H1 (cell line): Measurements from ENCODE around the gene GALNT17. TPM values are rescaled to one million over a fixed set of nuclear protein-coding genes. Genes with fewer than 3 reads are reported as not detected.

ENCODE experiments used
- CTCF ChIA-PET: fragments of 300-600 bp; sonication (Branson Sonifier 250); formaldehyde crosslinking; loops from one replicate; lab custom pipeline; 2021; ENCODE audit not compliant: partially characterized antibody; lab: Charles Lee
- POLR2A ChIA-PET: fragments of 300-600 bp; sonication (Branson Sonifier 250); formaldehyde crosslinking; loops from one replicate; lab custom pipeline; 2021; ENCODE audit warnings: inconsistent platforms; ENCODE audit not compliant: partially characterized antibody; lab: Charles Lee
- DNase-seq, 2 experiments: peaks; one replicate each; pipeline versions ENCODE4 v3.0.0 to v3.0.0-alpha.2; 2010 to 2022; ENCODE audit warnings: low spot score in 2 of 2, low read depth in 1 of 2, mixed read lengths in 1 of 2
- FAIRE-seq: peaks from 2 replicates; lab custom pipeline; 2011; peaks lifted over from hg19 to GRCh38; lab: Jason Lieb, UNC
- H2AFZ ChIP-seq: 2 replicates; pipeline ENCODE4 v1.8.1; 2012; ENCODE audit warnings: low read length, inconsistent platforms
- H2AK5ac ChIP-seq: 2 replicates; pipeline ENCODE4 v1.6.1; 2013; ENCODE audit warnings: low read depth, low read length
- H2BK120ac ChIP-seq: replicated peaks from 2 replicates; pipeline ENCODE3; 2013; ENCODE audit warnings: low read depth, low read length, inconsistent platforms
- H2BK12ac ChIP-seq: 2 replicates; pipeline ENCODE4 v1.6.1; 2013; ENCODE audit warnings: low read depth, low read length
- H2BK15ac ChIP-seq: 2 replicates; pipeline ENCODE4 v1.6.1; 2013; ENCODE audit warnings: low read length
- H2BK20ac ChIP-seq: 2 replicates; pipeline ENCODE4 v1.6.1; 2013; ENCODE audit warnings: low read length
- H2BK5ac ChIP-seq: 2 replicates; pipeline ENCODE4 v1.6.1; 2013; ENCODE audit warnings: low read depth, low read length
- H3K14ac ChIP-seq: 2 replicates; pipeline ENCODE4 v1.6.1; 2013; ENCODE audit warnings: inconsistent platforms; ENCODE audit not compliant: insufficient read length
- H3K18ac ChIP-seq: 2 replicates; pipeline ENCODE4 v1.6.1; 2013; ENCODE audit warnings: low read length; ENCODE audit errors: extremely low read depth
- H3K23ac ChIP-seq: 2 replicates; pipeline ENCODE4 v1.6.1; 2013; ENCODE audit warnings: inconsistent platforms; ENCODE audit not compliant: insufficient read length
- H3K23me2 ChIP-seq: 2 replicates; pipeline ENCODE4 v1.6.1; 2013; ENCODE audit warnings: low read depth, low read length
- H3K27ac ChIP-seq: 2 replicates; pipeline ENCODE4 v1.6.1; 2011; ENCODE audit warnings: low read depth, low read length, inconsistent platforms
- H3K27me3 ChIP-seq, 4 experiments: replicated peaks in 1 of 4; 1 replicate in 1 of 4; 2 replicates in 3 of 4; pipeline versions ENCODE4 v1.6.1 to v1.8.1; 2011 to 2013; ENCODE audit warnings: low read length in 3 of 4, mild to moderate bottlenecking in 3 of 4, inconsistent platforms in 2 of 4, mixed read lengths in 2 of 4, moderate library complexity in 1 of 4; ENCODE audit not compliant: control insufficient read depth in 3 of 4, insufficient read depth in 3 of 4; ENCODE audit errors: extremely low read depth in 1 of 4
- H3K36me3 ChIP-seq, 4 experiments: 2 replicates each; pipeline versions ENCODE4 v1.6.1 to v1.8.1; 2011 to 2013; ENCODE audit warnings: mild to moderate bottlenecking in 4 of 4, low read length in 3 of 4, moderate library complexity in 2 of 4, control low read depth in 1 of 4, inconsistent platforms in 1 of 4; ENCODE audit not compliant: insufficient read depth in 4 of 4, control insufficient read depth in 2 of 4
- H3K4ac ChIP-seq: replicated peaks from 2 replicates; pipeline ENCODE3; 2013; ENCODE audit warnings: low read length, low read depth, mixed read lengths, inconsistent platforms; ENCODE audit not compliant: insufficient read length
- H3K4me1 ChIP-seq, 4 experiments: replicated peaks in 1 of 4; 1 replicate in 1 of 4; 2 replicates in 3 of 4; pipeline versions ENCODE4 v1.6.1 to v1.8.1; 2011 to 2013; ENCODE audit warnings: low read length in 3 of 4, inconsistent platforms in 2 of 4, mixed read lengths in 1 of 4; ENCODE audit not compliant: insufficient read depth in 4 of 4, control insufficient read depth in 3 of 4
- H3K4me2 ChIP-seq, 2 experiments: 2 replicates each; pipeline versions ENCODE4 v1.6.1 to v1.8.1; 2011 to 2013; ENCODE audit warnings: low read depth in 2 of 2, low read length in 2 of 2, control low read depth in 1 of 2, inconsistent platforms in 1 of 2, mild to moderate bottlenecking in 1 of 2; ENCODE audit not compliant: insufficient read depth in 1 of 2
- H3K4me3 ChIP-seq, 4 experiments: fragments of 200-600, 300-600 bp in 1 of 4; sonication (generic), shearing (Covaris generic), sonication (Bioruptor Twin) in 1 of 4; 2 replicates each; pipeline versions ENCODE4 v1.5.1 to v1.8.1; 2011 to 2016; ENCODE audit warnings: low read length in 4 of 4, low read depth in 3 of 4, control low read depth in 2 of 4, inconsistent platforms in 2 of 4, mild to moderate bottlenecking in 2 of 4, mixed read lengths in 1 of 4, moderate library complexity in 1 of 4; ENCODE audit not compliant: insufficient read depth in 2 of 4; ENCODE audit errors: extremely low read depth in 1 of 4
- H3K56ac ChIP-seq: replicated peaks from 2 replicates; pipeline ENCODE3; 2013; ENCODE audit warnings: low read depth, mild to moderate bottlenecking, mixed read lengths, low read length, inconsistent platforms; ENCODE audit not compliant: insufficient read length
- H3K79me1 ChIP-seq: 2 replicates; pipeline ENCODE4 v1.6.1; 2013; ENCODE audit warnings: low read depth, low read length, control low read depth
- H3K79me2 ChIP-seq, 2 experiments: 2 replicates each; pipeline versions ENCODE4 v1.6.1 to v1.8.1; 2012 to 2013; ENCODE audit warnings: low read length in 2 of 2, mild to moderate bottlenecking in 2 of 2, inconsistent platforms in 1 of 2; ENCODE audit not compliant: insufficient read depth in 2 of 2, control insufficient read depth in 1 of 2
- H3K9ac ChIP-seq, 4 experiments: replicated peaks in 1 of 4; 1 replicate in 1 of 4; 2 replicates in 3 of 4; pipeline versions ENCODE4 v1.6.1 to v1.8.1; 2011 to 2013; ENCODE audit warnings: low read depth in 3 of 4, low read length in 3 of 4, control low read depth in 2 of 4, mild to moderate bottlenecking in 2 of 4, moderate library complexity in 2 of 4, inconsistent platforms in 1 of 4; ENCODE audit errors: extremely low read depth in 1 of 4
- H3K9me3 ChIP-seq, 2 experiments: 2 replicates each; pipeline versions ENCODE4 v1.6.1 to v1.8.1; 2012 to 2013; ENCODE audit warnings: mild to moderate bottlenecking in 2 of 2, moderate library complexity in 2 of 2, control low read depth in 1 of 2, inconsistent platforms in 1 of 2, low read depth in 1 of 2, low read length in 1 of 2, mixed read lengths in 1 of 2; ENCODE audit not compliant: insufficient read depth in 2 of 2
- H4K20me1 ChIP-seq, 2 experiments: replicated peaks in 1 of 2; 2 replicates each; pipeline versions ENCODE3 to v1.8.1; 2011 to 2013; ENCODE audit warnings: inconsistent platforms in 2 of 2, low read length in 2 of 2, mild to moderate bottlenecking in 1 of 2; ENCODE audit not compliant: insufficient read depth in 2 of 2, control insufficient read depth in 1 of 2
- H4K5ac ChIP-seq: 2 replicates; pipeline ENCODE4 v1.6.1; 2013; ENCODE audit warnings: low read length, low read depth, mixed read lengths, inconsistent platforms; ENCODE audit not compliant: insufficient read length
- H4K8ac ChIP-seq: 2 replicates; pipeline ENCODE4 v1.8.0; 2013; ENCODE audit warnings: mild to moderate bottlenecking, moderate library complexity, low read length, inconsistent platforms; ENCODE audit not compliant: insufficient read depth; ENCODE audit errors: extremely low read depth
- H4K91ac ChIP-seq: replicated peaks from 2 replicates; pipeline ENCODE3; 2013; ENCODE audit warnings: low read length, mixed read lengths, inconsistent platforms; ENCODE audit not compliant: insufficient read length
- ASH2L ChIP-seq: fragments of 200-600, 300-600 bp; sonication (generic); IDR thresholded peaks from one replicate; pipeline ENCODE4 v1.7.1; 2017; ENCODE audit warnings: low read length
- BACH1 ChIP-seq: IDR thresholded peaks from 2 replicates; pipeline ENCODE4 v1.6.1; 2012; ENCODE audit warnings: low read length, improper control_type of control experiment
- BCL11A ChIP-seq, 2 experiments: IDR thresholded peaks; one replicate each; pipeline ENCODE4 v1.6.1; 2011; ENCODE audit warnings: low read depth in 2 of 2, low read length in 2 of 2, mild to moderate bottlenecking in 2 of 2
- CREB1 ChIP-seq: IDR thresholded peaks from 2 replicates; pipeline ENCODE4 v1.6.1; 2012; ENCODE audit warnings: inconsistent platforms
- JUN ChIP-seq: IDR thresholded peaks from 2 replicates; pipeline ENCODE4 v1.6.1; 2011; ENCODE audit warnings: low read depth, mild to moderate bottlenecking, improper control_type of control experiment, low read length
- KDM5A ChIP-seq: fragments of 200-600 bp; IDR thresholded peaks from 2 replicates; pipeline ENCODE4 v1.7.1; 2012; ENCODE audit warnings: mild to moderate bottlenecking, low read length, inconsistent platforms, mixed read lengths
- RAD21 ChIP-seq, 2 experiments: IDR thresholded peaks in 1 of 2; conservative IDR thresholded peaks in 1 of 2; 2 replicates each; pipeline ENCODE4 v1.6.1; 2011; ENCODE audit warnings: low read depth in 2 of 2, low read length in 2 of 2, improper control_type of control experiment in 1 of 2, inconsistent platforms in 1 of 2, mild to moderate bottlenecking in 1 of 2, moderate library complexity in 1 of 2
- SIN3A ChIP-seq, 2 experiments: IDR thresholded peaks in 1 of 2; conservative IDR thresholded peaks in 1 of 2; 2 replicates each; pipeline ENCODE4 v1.6.1; 2011 to 2012; ENCODE audit warnings: low read length in 2 of 2, improper control_type of control experiment in 1 of 2, low read depth in 1 of 2, mild to moderate bottlenecking in 1 of 2
- SRF ChIP-seq: IDR thresholded peaks from 2 replicates; pipeline ENCODE4 v1.6.1; 2011; ENCODE audit warnings: mild to moderate bottlenecking, low read depth, low read length, moderate library complexity
- WGBS, 2 experiments: shearing (Covaris generic) in 1 of 2; methylation state at CpG; one replicate each; pipeline versions ENCODE4 v1.1.6 to v1.1.7; 2013 to 2015; ENCODE audit warnings: low lambda C conversion rate in 2 of 2, mixed read lengths in 2 of 2, inconsistent platforms in 1 of 2, low coverage in 1 of 2, missing lambda C conversion rate in 1 of 2; ENCODE audit not compliant: insufficient replicate concordance in 2 of 2, insufficient coverage in 1 of 2, insufficient read length in 1 of 2; ENCODE audit errors: extremely low coverage in 1 of 2, missing lambda C conversion rate in 1 of 2; 5-methylcytosine and 5-hydroxymethylcytosine counted together
- polyA plus RNA-seq, 7 experiments: library from polyadenylated mRNA; depleted of rRNA in 3 of 7; stranded (reverse) in 5 of 7; unstranded in 2 of 7; fragments of >200 nt in 5 of 7; fragments of 200-250 nt in 2 of 7; gene quantifications; 1 replicate in 5 of 7; 2 replicates in 1 of 7; 4 replicates in 1 of 7; pipeline versions ENCODE4 v1.2.1 to v1.2.3, GENCODE V29; 2011 to 2013; ENCODE audit warnings: missing spikeins in 2 of 7, mixed read lengths in 2 of 7
- total RNA-seq: library from RNA; stranded (reverse); fragmentation: NEBNext Ultra II Directional; extraction: Animal tissue kit (Norgen Biotek cat#: 25700); gene quantifications from 2 replicates; pipeline ENCODE4 v1.2.1, GENCODE V29; 2021

The GALNT17 gene
- total and polyA plus RNA-seq, 2 of the 8 experiments (the other 6 are each of a cell fraction or from before 2014, with no cell fraction given): 37.7 to 47.0 TPM

DNA sequence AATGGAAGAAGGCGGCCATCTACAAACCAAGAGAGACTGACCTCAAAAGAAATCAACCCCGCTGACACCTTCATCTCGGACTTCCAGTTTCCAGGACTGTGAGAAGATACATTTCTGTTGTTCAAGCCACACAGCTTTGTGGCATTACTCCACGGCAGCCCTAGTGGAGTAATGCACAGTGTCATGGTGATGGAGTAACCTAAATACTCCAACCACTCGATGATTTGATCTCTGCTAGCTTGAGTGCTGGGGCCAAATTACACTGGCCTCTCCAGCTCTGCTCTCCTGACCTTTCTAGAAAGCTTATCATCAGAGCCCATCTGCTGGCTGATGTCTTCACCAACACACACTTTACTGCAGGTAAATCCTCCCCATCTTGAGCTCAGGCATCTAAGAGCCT is 52.2 kb downstream of the GALNT17 start:
- Histone ChIP-seq H4K8ac (no peak overlapping the region), H3K36me3 (no peaks in the 10 kb centered on the region; a peak in 1 of 8 replicates), H2AFZ (no peak overlapping the region), H3K79me2 (peaks cover 0 to 84% of the 10 kb centered on the region in 2 experiments; a peak in 3 of 4 replicates), H4K20me1 (peaks cover 0 to 4% of the 10 kb centered on the region in 2 experiments), H2BK20ac (no peak overlapping the region), H2AK5ac (no peak overlapping the region), H3K56ac (no peak overlapping the region), H3K14ac (no peak overlapping the region), H3K4me2 (no peak overlapping the region), H3K27ac (no peak overlapping the region), H3K4me3 (no peak overlapping the region), H3K23ac (no peak overlapping the region), H4K5ac (no peak overlapping the region), H3K23me2 (no peaks in the 10 kb centered on the region), H3K79me1 (peaks cover 17% of the 10 kb centered on the region), H3K9me3 (peaks cover 0 to 10% of the 10 kb centered on the region in 2 experiments; a peak in 1 of 4 replicates), H3K9ac (no peak overlapping the region), H2BK12ac (0 out of 2 replicates have a peak overlapping the region, but pooled peaks have one; percentile 33), H3K4me1 (peaks cover 0 to 3% (median under 1%) of the 10 kb centered on the region in 4 experiments; a peak in 3 of 7 replicates), H3K4ac (no peak overlapping the region), H2BK15ac (no peak overlapping the region), H3K27me3 (no peaks in the 10 kb centered on the region), H4K91ac (no peak overlapping the region), H2BK120ac (no peak overlapping the region), H3K18ac (no peak overlapping the region), H2BK5ac (no peak overlapping the region; the same call in 1 of the 2 replicates)
- POLR2A ChIA-PET: no interaction called here
- DNase-seq (no peak), FAIRE-seq (no peak)
- WGBS, 2 experiments: 94% methylated on average over 5 of the region's 5 CpGs; no CpG with 5 or more reads in 1 of the 2 experiments
- CTCF ChIA-PET: interaction anchor here (0.5 to 0.7 kb wide), 5 partner anchors 33 to 551 kb away, joined by 3 to 5 read pairs (median 3); no protein-coding TSS in a partner anchor
- TF ChIP-seq SIN3A (conservative IDR thresholded peaks at IDR 0.05 in 1 of 2, IDR thresholded peaks at IDR 0.05 in 1 of 2; ENCODE audit: low read depth in 1 of 2, low read length in 2 of 2) (no peak), SRF (no peak), CREB1 (no peak), RAD21 (IDR thresholded peaks at IDR 0.05 in 1 of 2, conservative IDR thresholded peaks at IDR 0.05 in 1 of 2; ENCODE audit: low read depth in 2 of 2, low read length in 2 of 2) (no peak), ASH2L (no peak), KDM5A (no peak), BACH1 (no peak), BCL11A (IDR thresholded peaks at IDR 0.05; ENCODE audit: low read depth in 2 of 2, low read length in 2 of 2) (no peak), JUN (no peak)
